ENCODE results near the gene LRCH3.

The LRCH3 gene

DNA sequence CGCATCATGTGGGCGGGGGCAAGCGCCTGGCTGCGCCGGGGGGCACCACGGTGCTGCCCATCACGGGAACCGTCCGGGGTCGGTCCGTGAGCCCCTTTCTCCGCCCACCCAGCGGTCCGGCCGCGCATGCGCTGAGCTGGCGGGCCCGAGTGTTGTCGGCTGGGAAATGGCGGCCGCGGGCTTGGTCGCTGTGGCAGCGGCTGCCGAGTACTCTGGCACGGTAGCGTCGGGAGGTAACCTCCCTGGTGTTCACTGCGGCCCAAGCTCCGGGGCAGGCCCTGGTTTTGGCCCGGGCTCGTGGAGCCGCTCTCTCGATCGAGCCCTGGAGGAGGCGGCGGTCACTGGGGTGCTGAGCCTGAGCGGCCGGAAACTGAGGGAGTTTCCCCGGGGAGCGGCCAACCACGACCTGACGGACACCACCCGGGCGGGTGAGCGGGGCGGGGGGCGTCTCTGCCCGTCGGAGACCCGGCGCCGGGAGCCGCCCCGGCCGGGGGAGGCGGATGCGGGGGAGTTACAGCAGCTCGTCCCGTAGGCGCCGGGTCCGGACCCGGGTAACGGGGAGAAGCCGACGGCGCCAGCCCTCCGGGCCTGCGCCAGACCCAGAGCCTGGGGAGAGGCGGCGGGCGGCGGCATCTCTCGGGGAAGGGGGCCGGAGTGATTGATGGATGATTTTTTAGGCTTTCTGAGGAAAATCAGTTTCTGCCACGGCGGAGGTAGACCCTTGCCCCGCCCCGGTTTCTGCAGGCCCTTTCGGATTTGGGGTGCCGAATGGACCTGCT is at the start of gene LRCH3:
LRCH3 (plus strand) TSS at position 142 of the 779 bp plus-strand sequence; CDS start at position 167, 25 bp downstream.
- no peak for DNase-seq (ENCODE audit: low read depth, low spot score)
- POLR2A ChIA-PET = interaction anchor here (0.6 to 1.7 kb wide), 3 partner anchors 18 to 77 kb away, joined by 3 to 10 read pairs (median 3); no protein-coding TSS in a partner anchor
- H3K4me3 ChIP-seq (ENCODE audit: low read depth, low read length) = peak within 1 kb of the TSS; percentile 90
- no peak for TF ChIP-seq CTCF (IDR thresholded peaks at IDR 0.05; ENCODE audit: insufficient read depth, low read length, missing control alignments)
- CTCF ChIA-PET = interaction anchor here (2.8 kb wide), 1 partner anchor 10 kb away, joined by 13 read pairs; no protein-coding TSS in a partner anchor

DNA sequence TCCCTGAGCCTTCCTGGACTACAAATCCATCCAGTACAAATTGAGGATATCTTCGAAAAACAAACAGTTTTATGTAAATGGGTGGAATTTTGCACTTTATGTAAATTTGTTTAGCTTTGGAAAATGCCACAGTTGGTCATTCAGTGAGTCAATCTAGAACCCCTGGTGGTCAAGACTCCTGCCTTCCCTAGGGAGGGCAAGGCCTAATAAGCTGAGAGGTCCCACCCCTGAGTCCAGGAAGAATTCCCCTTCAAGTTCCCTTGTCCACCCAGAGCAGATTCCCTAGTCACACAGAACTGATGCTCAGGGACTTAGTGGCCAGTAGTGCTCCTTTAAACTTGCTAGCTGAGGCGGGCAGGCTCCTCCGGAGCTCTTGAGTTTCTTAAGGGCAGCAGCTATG is 48.3 kb upstream of the LRCH3 start:
- POLR2A ChIA-PET = no interaction called here

GRCh38 chr3:197746209-197746608 is 44.8 kb upstream of the LRCH3 start:
- no peak for DNase-seq (ENCODE audit: low read depth, low spot score)
- CTCF ChIA-PET = interaction anchor here (1.1 to 1.3 kb wide), 2 partner anchors 11 to 22 kb away, joined by 3 read pairs; no protein-coding TSS in a partner anchor
- no peak overlapping the region for H3K4me3 ChIP-seq (ENCODE audit: low read depth, low read length)
- POLR2A ChIA-PET = no interaction called here
- TF ChIP-seq CTCF (IDR thresholded peaks at IDR 0.05; ENCODE audit: insufficient read depth, low read length, missing control alignments) = no peak

More for the DNA sequence above, 48.3 kb upstream of the LRCH3 start:
- no peak for DNase-seq (ENCODE audit: low read depth, low spot score)
- TF ChIP-seq CTCF (IDR thresholded peaks at IDR 0.05; ENCODE audit: insufficient read depth, low read length, missing control alignments) = no peak
- H3K4me3 ChIP-seq (ENCODE audit: low read depth, low read length) = no peak overlapping the region
- CTCF ChIA-PET = no interaction called here

DNA sequence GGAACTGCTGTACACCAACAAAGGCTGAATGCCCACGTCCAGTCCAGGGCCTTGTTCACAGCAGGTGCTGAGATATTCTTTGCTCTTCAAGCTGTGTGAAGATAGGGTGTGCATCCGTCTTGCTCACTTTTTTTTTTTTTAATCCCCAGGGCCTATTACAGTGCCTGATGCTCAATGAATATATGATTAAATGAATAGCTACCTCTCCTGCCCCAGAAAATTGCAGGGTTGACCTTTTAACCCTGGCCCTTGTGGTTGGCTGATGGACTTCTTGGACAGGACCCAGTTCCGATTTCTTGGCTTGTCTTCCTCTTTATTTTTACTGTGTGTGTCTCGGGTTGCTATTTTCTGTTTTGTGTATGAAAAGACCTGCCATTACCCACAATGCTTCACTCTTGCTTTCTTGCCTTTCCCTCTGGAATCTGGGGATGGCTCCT is 44.2 kb upstream of the LRCH3 start:
- ChIA-PET POLR2A (no interaction called here), CTCF (interaction anchor here (1.1 to 1.3 kb wide), 2 partner anchors 11 to 23 kb away, joined by 3 read pairs; no protein-coding TSS in a partner anchor)
- DNase-seq (ENCODE audit: low read depth, low spot score) = no peak
- no peak for TF ChIP-seq CTCF (IDR thresholded peaks at IDR 0.05; ENCODE audit: insufficient read depth, low read length, missing control alignments)
- H3K4me3 ChIP-seq (ENCODE audit: low read depth, low read length) = no peak overlapping the region

DNA sequence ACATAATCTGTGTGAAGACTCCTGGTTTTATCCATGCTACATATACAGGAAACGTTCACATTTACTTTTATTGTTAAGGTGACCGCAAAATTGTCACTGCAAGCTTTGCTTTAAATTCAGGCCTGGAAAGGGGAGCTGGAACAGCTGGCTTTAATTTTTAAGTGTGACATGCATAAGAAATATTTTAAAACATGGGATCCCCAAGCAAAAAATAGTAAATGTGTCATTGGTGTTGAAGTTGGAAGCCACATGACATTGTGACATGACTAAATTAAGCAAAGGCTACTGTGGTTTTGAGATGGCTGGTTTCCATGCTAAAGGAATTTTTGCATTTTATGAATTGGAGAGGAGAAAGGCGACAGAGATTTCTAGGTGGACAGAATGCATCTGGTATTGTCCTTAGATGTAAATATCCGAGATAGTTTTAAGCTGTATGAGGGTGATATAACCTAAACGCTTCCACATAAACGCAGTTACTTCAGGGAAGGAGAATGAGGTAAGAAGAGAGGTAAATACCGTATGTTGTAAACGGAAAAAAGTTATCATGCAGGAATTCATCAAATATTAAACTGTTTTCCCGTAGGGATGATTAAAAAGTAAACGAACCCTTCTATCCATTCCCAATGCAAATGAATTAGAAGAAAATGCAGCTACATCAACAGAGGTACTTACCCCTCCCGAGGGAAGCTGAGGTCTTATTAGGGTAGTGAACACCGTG is 42.3 kb upstream of the LRCH3 start:
- no peak for DNase-seq (ENCODE audit: low read depth, low spot score)
- ChIA-PET POLR2A (no interaction called here), CTCF (interaction anchor here (0.8 to 1.9 kb wide), 5 partner anchors 11 to 194 kb away, joined by 3 to 7 read pairs (median 4); no protein-coding TSS in a partner anchor)
- peak overlapping the region; percentile 79 for H3K4me3 ChIP-seq (ENCODE audit: low read depth, low read length)
- TF ChIP-seq CTCF (IDR thresholded peaks at IDR 0.05; ENCODE audit: insufficient read depth, low read length, missing control alignments) = no peak

GRCh38 chr3:197749315-197749600 is 41.8 kb upstream of the LRCH3 start:
- TF ChIP-seq CTCF (IDR thresholded peaks at IDR 0.05; ENCODE audit: insufficient read depth, low read length, missing control alignments) = no peak
- H3K4me3 ChIP-seq (ENCODE audit: low read depth, low read length) = peak overlapping the region; percentile 79
- POLR2A ChIA-PET = no interaction called here
- CTCF ChIA-PET = interaction anchor here (1.2 to 1.9 kb wide), 4 partner anchors 11 to 150 kb away, joined by 3 to 7 read pairs (median 4); no protein-coding TSS in a partner anchor
- DNase-seq (ENCODE audit: low read depth, low spot score) = no peak

Data from AG04449 (cell line).